ENCODE results near the gene DNAJC6. TPM values are rescaled to one million over a fixed set of nuclear protein-coding genes. Genes with fewer than 3 reads are reported as not detected.
A peak's percentile ranks its signal among the peaks of the same experiment; 100 is the strongest.
"Not testable (repeated sequence)": the region's sequence is repeated elsewhere in the genome, so short reads cannot be mapped to it uniquely, and the experiment has no call there.

DNAJC6 gene
- total and polyA plus RNA-seq, 2 donors, result 0.82 to 1.2 TPM

DNA sequence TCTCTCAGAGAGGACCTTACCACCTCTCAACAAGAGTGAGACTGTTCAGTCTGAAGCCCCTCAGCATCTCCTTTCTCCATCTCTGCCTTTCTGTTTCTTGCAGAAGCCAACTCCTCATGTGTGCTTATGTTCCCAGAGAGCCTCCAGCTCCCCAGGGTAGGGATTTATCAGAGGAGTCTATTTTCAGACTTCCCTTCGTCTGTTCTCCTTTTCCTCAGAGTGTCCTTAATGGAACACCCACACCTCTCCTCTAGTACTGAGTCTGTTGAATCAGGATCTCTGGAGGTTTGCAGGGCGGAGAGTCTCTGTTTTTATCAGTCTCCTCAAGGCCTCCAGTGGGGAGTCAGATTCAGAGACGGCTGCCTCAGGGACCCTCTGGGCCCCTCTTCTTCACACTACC lies 25.1 kb upstream of the DNAJC6 start:
- 96% methylated on average over 3 of the region's 3 CpGs for WGBS
- Histone ChIP-seq H3K27me3 (ENCODE audit: control insufficient read depth in 2 of 2, insufficient read depth in 1 of 2, low read length in 1 of 2) (no peaks in the 10 kb centered on the region), H3K27ac (ENCODE audit: low read depth in 1 of 2, low read length in 1 of 2) (no peak overlapping the region), H3K4me1 (ENCODE audit: control insufficient read depth in 2 of 2, insufficient read depth in 2 of 2, low read length in 2 of 2) (no peaks in the 10 kb centered on the region), H3K36me3 (ENCODE audit: control insufficient read depth in 2 of 2, insufficient read depth in 2 of 2, low read length in 1 of 2) (no peaks in the 10 kb centered on the region), H3K4me3 (ENCODE audit: low read length in 2 of 2) (no peak overlapping the region), H3K9me3 (ENCODE audit: control insufficient read depth in 2 of 2, insufficient read depth in 1 of 2, low read length in 1 of 2) (no peaks in the 10 kb centered on the region)
- no peak for DNase-seq (ENCODE audit: low read depth in 6 of 9, low spot score in 9 of 9)

DNA sequence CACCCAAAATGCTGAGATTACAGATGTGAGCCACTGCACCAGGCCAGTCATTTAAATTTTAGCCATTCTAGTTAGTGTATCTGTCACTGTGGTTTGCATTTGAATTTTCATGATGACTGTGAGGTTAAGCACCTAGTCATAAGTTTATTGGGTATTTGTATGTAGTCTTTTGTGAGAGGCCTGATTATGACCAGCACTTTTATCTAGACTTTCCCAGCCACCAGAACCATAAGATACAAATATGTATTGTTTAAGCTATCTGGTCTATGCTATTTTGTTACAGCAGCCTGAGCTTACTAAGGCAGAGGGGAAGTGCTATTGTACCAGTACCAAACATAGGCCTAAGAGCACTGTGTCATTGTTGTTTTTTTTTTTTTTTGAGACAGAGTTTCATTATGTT lies 19.9 kb upstream of the DNAJC6 start:
- no peak for DNase-seq (ENCODE audit: low read depth in 6 of 9, low spot score in 9 of 9)
- Histone ChIP-seq H3K27ac (ENCODE audit: low read depth in 1 of 2, low read length in 1 of 2) (no peak overlapping the region), H3K9me3 (ENCODE audit: control insufficient read depth in 2 of 2, insufficient read depth in 1 of 2, low read length in 1 of 2) (no peaks in the 10 kb centered on the region), H3K27me3 (ENCODE audit: control insufficient read depth in 2 of 2, insufficient read depth in 1 of 2, low read length in 1 of 2) (no peaks in the 10 kb centered on the region), H3K4me3 (ENCODE audit: low read length in 2 of 2) (no peak overlapping the region), H3K4me1 (ENCODE audit: control insufficient read depth in 2 of 2, insufficient read depth in 2 of 2, low read length in 2 of 2) (no peaks in the 10 kb centered on the region), H3K36me3 (ENCODE audit: control insufficient read depth in 2 of 2, insufficient read depth in 2 of 2, low read length in 1 of 2) (no peaks in the 10 kb centered on the region)

DNA sequence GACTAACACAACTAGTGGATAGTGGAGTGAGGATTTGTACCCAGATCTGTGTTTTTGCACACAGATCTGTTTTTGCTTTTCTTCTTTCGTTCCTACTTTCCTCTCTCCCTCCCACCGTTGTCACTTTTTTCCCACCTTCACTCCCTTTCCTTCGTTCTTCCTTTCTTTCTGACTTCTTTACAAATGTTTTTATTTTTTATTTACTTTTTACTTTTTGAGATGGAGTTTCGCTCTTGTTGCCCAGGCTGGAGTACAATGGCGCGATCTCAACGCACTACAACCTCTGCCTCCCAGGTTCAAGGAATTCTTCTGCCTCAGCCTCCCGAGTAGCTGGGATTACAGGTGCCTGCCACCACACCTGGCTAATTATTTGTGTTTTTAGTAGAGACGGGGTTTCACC lies 17.5 kb upstream of the DNAJC6 start:
- not testable (repeated sequence) for DNase-seq (ENCODE audit: low read depth in 6 of 9, low spot score in 9 of 9); H3K9me3 ChIP-seq (ENCODE audit: control insufficient read depth in 2 of 2, insufficient read depth in 1 of 2, low read length in 1 of 2); H3K27me3 ChIP-seq (ENCODE audit: control insufficient read depth in 2 of 2, insufficient read depth in 1 of 2, low read length in 1 of 2); H3K4me3 ChIP-seq (ENCODE audit: low read length in 2 of 2); H3K36me3 ChIP-seq (ENCODE audit: control insufficient read depth in 2 of 2, insufficient read depth in 2 of 2, low read length in 1 of 2); H3K27ac ChIP-seq (ENCODE audit: low read depth in 1 of 2, low read length in 1 of 2); H3K4me1 ChIP-seq (ENCODE audit: control insufficient read depth in 2 of 2, insufficient read depth in 2 of 2, low read length in 2 of 2)
- WGBS, result 92% methylated on average over 9 of the region's 9 CpGs

DNA sequence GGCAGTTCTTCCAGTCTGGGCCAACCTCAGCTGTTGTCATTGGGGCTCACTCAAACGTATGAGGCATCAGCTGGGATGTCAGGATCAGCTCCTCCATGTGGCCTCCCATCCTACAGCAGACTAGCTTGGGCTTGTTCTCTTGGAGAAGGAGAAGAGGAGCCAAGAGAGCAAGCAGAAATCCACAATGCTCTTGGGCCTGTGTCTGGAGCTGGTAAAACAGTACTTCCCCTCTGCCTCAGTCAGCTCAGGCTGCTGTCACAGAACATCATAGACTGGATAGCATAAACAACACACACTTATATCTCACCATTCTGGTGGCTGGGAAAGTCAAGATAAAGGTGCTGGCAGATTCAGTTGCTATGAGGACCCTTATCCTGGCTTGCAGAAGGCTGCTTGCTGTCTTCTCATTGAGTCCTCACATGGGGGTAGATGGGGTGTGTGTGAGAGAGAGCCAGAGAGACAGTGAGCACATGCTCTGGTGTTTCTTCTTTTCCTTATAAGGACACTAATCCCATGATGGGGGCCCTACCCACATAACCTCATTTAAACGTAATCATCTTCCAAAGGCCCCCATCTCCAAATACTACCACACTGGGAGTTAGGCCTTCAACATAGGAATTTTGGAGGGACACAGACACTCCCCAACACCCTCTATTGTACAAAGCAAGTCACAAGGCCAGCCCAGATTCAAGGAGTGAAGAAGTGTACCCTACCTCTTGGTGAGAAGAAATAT lies 16.3 kb upstream of the DNAJC6 start:
- WGBS, result 87% methylated on average over 2 of the region's 2 CpGs
- H3K4me1 ChIP-seq (ENCODE audit: control insufficient read depth in 2 of 2, insufficient read depth in 2 of 2, low read length in 2 of 2), result no peaks in the 10 kb centered on the region
- H3K36me3 ChIP-seq (ENCODE audit: control insufficient read depth in 2 of 2, insufficient read depth in 2 of 2, low read length in 1 of 2), result no peaks in the 10 kb centered on the region
- no peak overlapping the region for H3K4me3 ChIP-seq (ENCODE audit: low read length in 2 of 2)
- H3K27ac ChIP-seq (ENCODE audit: low read depth in 1 of 2, low read length in 1 of 2), result no peak overlapping the region
- no peaks in the 10 kb centered on the region for H3K27me3 ChIP-seq (ENCODE audit: control insufficient read depth in 2 of 2, insufficient read depth in 1 of 2, low read length in 1 of 2)
- DNase-seq (ENCODE audit: low read depth in 6 of 9, low spot score in 9 of 9), result no peak
- no peaks in the 10 kb centered on the region for H3K9me3 ChIP-seq (ENCODE audit: control insufficient read depth in 2 of 2, insufficient read depth in 1 of 2, low read length in 1 of 2)

- no peaks in the 10 kb centered on the region for H3K36me3 ChIP-seq (ENCODE audit: control insufficient read depth in 2 of 2, insufficient read depth in 2 of 2, low read length in 1 of 2)
- no peak overlapping the region for H3K4me3 ChIP-seq (ENCODE audit: low read length in 2 of 2)
- DNase-seq (ENCODE audit: low read depth in 6 of 9, low spot score in 9 of 9), result no peak
- H3K27ac ChIP-seq (ENCODE audit: low read depth in 1 of 2, low read length in 1 of 2), result no peak overlapping the region
- H3K4me1 ChIP-seq (ENCODE audit: control insufficient read depth in 2 of 2, insufficient read depth in 2 of 2, low read length in 2 of 2), result no peaks in the 10 kb centered on the region
- 94% methylated on average over 4 of the region's 4 CpGs for WGBS
- no peaks in the 10 kb centered on the region for H3K9me3 ChIP-seq (ENCODE audit: control insufficient read depth in 2 of 2, insufficient read depth in 1 of 2, low read length in 1 of 2)
- no peaks in the 10 kb centered on the region for H3K27me3 ChIP-seq (ENCODE audit: control insufficient read depth in 2 of 2, insufficient read depth in 1 of 2, low read length in 1 of 2)
Measured at GRCh38 chr1:65297706-65298105, 11.6 kb upstream of the DNAJC6 start.

- H3K27me3 ChIP-seq (ENCODE audit: control insufficient read depth in 2 of 2, insufficient read depth in 1 of 2, low read length in 1 of 2), result no peaks in the 10 kb centered on the region
- no peak overlapping the region for H3K4me3 ChIP-seq (ENCODE audit: low read length in 2 of 2)
- no peaks in the 10 kb centered on the region for H3K4me1 ChIP-seq (ENCODE audit: control insufficient read depth in 2 of 2, insufficient read depth in 2 of 2, low read length in 2 of 2)
- H3K36me3 ChIP-seq (ENCODE audit: control insufficient read depth in 2 of 2, insufficient read depth in 2 of 2, low read length in 1 of 2), result no peaks in the 10 kb centered on the region
- H3K27ac ChIP-seq (ENCODE audit: low read depth in 1 of 2, low read length in 1 of 2), result no peak overlapping the region
- WGBS, result 44% methylated on average over 1 of the region's 1 CpG
- no peaks in the 10 kb centered on the region for H3K9me3 ChIP-seq (ENCODE audit: control insufficient read depth in 2 of 2, insufficient read depth in 1 of 2, low read length in 1 of 2)
- no peak for DNase-seq (ENCODE audit: low read depth in 6 of 9, low spot score in 9 of 9)
Measured at GRCh38 chr1:65299328-65299727, 10.0 kb upstream of the DNAJC6 start.

DNA sequence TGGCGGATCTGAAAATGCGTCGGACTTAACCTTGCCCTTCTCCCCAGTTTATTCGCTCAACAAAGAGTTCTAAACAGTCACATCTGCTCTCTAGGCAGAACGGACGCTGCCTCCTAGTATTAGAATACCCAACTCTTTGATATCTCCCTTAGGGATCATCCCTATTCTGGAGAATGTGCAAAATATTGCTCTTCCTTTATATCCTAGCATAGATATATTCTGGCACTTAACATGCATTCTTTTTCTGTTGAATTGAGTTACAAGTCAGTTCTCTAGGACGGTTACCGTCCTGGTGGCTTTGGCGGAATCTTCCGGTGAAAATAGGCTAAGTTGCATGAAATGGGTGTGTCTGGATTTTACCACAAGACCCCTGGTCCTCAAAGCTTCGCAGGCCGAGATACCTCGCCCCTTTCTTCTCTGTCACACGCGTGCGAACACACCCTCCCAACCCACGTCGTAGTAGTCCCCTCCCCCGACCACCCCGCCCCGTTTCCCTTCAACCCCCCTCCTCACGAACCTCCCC lies 501 bp upstream of the DNAJC6 start:
- Histone ChIP-seq H3K4me1 (ENCODE audit: control insufficient read depth in 2 of 2, insufficient read depth in 2 of 2, low read length in 2 of 2) (peaks cover 2 to 3% of the 10 kb centered on the region in 2 donors), H3K4me3 (ENCODE audit: low read length in 2 of 2) (peak overlapping the region in 1 of 2 donors; percentile 32), H3K36me3 (ENCODE audit: control insufficient read depth in 2 of 2, insufficient read depth in 2 of 2, low read length in 1 of 2) (no peaks in the 10 kb centered on the region), H3K27me3 (ENCODE audit: control insufficient read depth in 2 of 2, insufficient read depth in 1 of 2, low read length in 1 of 2) (peaks cover 30 to 53% of the 10 kb centered on the region in 2 donors), H3K9me3 (ENCODE audit: control insufficient read depth in 2 of 2, insufficient read depth in 1 of 2, low read length in 1 of 2) (no peaks in the 10 kb centered on the region), H3K27ac (ENCODE audit: low read depth in 1 of 2, low read length in 1 of 2) (no peak overlapping the region)
- WGBS, result 24% methylated on average over 22 of the region's 22 CpGs
- no peak for DNase-seq (ENCODE audit: low read depth in 6 of 9, low spot score in 9 of 9)

DNA sequence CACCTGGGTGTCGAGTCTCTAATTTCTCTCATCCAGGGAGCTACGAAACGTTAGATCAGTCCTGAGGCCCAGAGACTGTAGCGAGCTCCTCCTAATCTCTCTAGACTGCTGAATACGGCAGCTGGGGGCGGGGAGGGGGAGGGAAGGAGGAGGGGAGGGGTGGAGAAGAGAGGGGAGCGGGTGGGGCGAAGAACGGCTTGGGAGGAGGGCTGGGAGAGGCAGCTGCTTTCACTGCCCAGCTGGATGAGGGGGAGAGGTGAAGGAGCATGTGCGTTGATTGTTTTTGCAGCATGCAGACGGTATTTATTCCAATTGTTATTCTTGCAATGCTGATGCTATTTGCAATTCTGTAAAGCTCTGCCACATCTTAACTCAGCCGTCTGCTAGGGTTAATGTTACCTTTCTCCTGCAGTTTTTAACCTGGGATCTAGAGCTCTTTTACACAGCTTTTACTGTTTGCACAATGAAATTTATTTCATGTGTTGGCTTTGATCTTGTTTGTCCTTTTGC lies 790 bp downstream of the DNAJC6 start:
- Histone ChIP-seq H3K4me1 (ENCODE audit: control insufficient read depth in 2 of 2, insufficient read depth in 2 of 2, low read length in 2 of 2) (peaks cover 2 to 3% of the 10 kb centered on the region in 2 donors), H3K27ac (ENCODE audit: low read depth in 1 of 2, low read length in 1 of 2) (no peak overlapping the region), H3K27me3 (ENCODE audit: control insufficient read depth in 2 of 2, insufficient read depth in 1 of 2, low read length in 1 of 2) (peaks cover 30 to 53% of the 10 kb centered on the region in 2 donors), H3K9me3 (ENCODE audit: control insufficient read depth in 2 of 2, insufficient read depth in 1 of 2, low read length in 1 of 2) (no peaks in the 10 kb centered on the region), H3K4me3 (ENCODE audit: low read length in 2 of 2) (peak overlapping the region in 1 of 2 donors; percentile 23), H3K36me3 (ENCODE audit: control insufficient read depth in 2 of 2, insufficient read depth in 2 of 2, low read length in 1 of 2) (no peaks in the 10 kb centered on the region)
- DNase-seq (ENCODE audit: low read depth in 6 of 9, low spot score in 9 of 9), result peak in 1 of 9 donors; percentile 0
- 18% methylated on average over 12 of the region's 12 CpGs for WGBS

DNA sequence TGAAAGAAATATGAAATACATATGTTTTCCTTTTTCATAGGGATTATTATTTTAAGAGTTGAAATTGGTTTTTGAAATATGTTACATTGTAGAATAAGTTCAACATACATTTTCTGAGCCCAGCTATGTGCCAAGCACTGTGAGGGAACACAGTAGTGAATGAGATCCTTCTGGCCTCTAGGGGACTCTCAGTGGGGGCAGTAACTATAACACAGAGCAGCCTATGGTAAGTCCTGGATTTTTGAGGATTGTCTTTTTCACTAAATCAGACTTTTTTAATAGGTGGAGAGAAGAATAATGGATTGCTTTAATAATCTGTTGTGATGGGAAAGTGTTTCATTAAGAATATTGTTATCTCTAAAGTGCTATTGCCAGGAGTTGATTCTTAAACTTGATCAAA lies 2.4 kb downstream of the DNAJC6 start:
- H3K4me3 ChIP-seq (ENCODE audit: low read length in 2 of 2), result no peak overlapping the region
- no peak overlapping the region for H3K27ac ChIP-seq (ENCODE audit: low read depth in 1 of 2, low read length in 1 of 2)
- no peaks in the 10 kb centered on the region for H3K9me3 ChIP-seq (ENCODE audit: control insufficient read depth in 2 of 2, insufficient read depth in 1 of 2, low read length in 1 of 2)
- no peak for DNase-seq (ENCODE audit: low read depth in 6 of 9, low spot score in 9 of 9)
- peaks cover 27 to 47% of the 10 kb centered on the region in 2 donors for H3K27me3 ChIP-seq (ENCODE audit: control insufficient read depth in 2 of 2, insufficient read depth in 1 of 2, low read length in 1 of 2)
- no peaks in the 10 kb centered on the region for H3K36me3 ChIP-seq (ENCODE audit: control insufficient read depth in 2 of 2, insufficient read depth in 2 of 2, low read length in 1 of 2)
- H3K4me1 ChIP-seq (ENCODE audit: control insufficient read depth in 2 of 2, insufficient read depth in 2 of 2, low read length in 2 of 2), result peaks cover 2 to 3% of the 10 kb centered on the region in 2 donors
